Measurements from ENCODE around the gene RSAD2. TPM values are rescaled to one million over a fixed set of nuclear protein-coding genes. Genes with fewer than 3 reads are reported as not detected.

The RSAD2 gene
- total RNA-seq, 3 donors from 2014 or later = 0.33 to 4.8 (median 2.9) TPM

GRCh38 chr2:6845312-6845711 lies 32.3 kb upstream of the RSAD2 start:
- no peak for DNase-seq (ENCODE audit: low spot score in 2 of 2)
- intact Hi-C loops (cut with DNase I; ENCODE audit: low total_unique reads) = no loop called here
- Histone ChIP-seq H3K4me3 (no peak overlapping the region), H3K9me3 (peaks cover 65 to 99% of the 10 kb centered on the region in 2 donors), H3K27ac (no peak overlapping the region), H3K27me3 (no peaks in the 10 kb centered on the region), H3K4me1 (no peaks in the 10 kb centered on the region), H3K36me3 (peaks cover 9% of the 10 kb centered on the region)
- TF ChIP-seq POLR2AphosphoS5 (IDR thresholded peaks at IDR 0.05) (no peak), CTCF (IDR thresholded peaks at IDR 0.05) (no peak), POLR2A (IDR thresholded peaks at IDR 0.05) (no peak)

- intact Hi-C loops (cut with DNase I; ENCODE audit: low total_unique reads) = no loop called here
- H3K9me3 ChIP-seq = peaks cover 65 to 95% of the 10 kb centered on the region in 2 donors
- H3K27ac ChIP-seq = no peak overlapping the region
- TF ChIP-seq POLR2A (IDR thresholded peaks at IDR 0.05) (no peak), CTCF (IDR thresholded peaks at IDR 0.05) (no peak), POLR2AphosphoS5 (IDR thresholded peaks at IDR 0.05) (no peak)
- no peak overlapping the region for H3K4me3 ChIP-seq
- H3K36me3 ChIP-seq = peaks cover 9% of the 10 kb centered on the region
- no peak for DNase-seq (ENCODE audit: low spot score in 2 of 2)
- no peaks in the 10 kb centered on the region for H3K4me1 ChIP-seq
- H3K27me3 ChIP-seq = no peaks in the 10 kb centered on the region
These were observed 31.7 kb upstream of the RSAD2 start for GRCh38 chr2:6845903-6846302.

GRCh38 chr2:6846540-6846939 lies 31.0 kb upstream of the RSAD2 start:
- no peak overlapping the region for H3K27ac ChIP-seq
- H3K4me1 ChIP-seq = no peaks in the 10 kb centered on the region
- no peak for TF ChIP-seq CTCF (IDR thresholded peaks at IDR 0.05)
- TF ChIP-seq POLR2AphosphoS5 (IDR thresholded peaks at IDR 0.05) = no peak
- TF ChIP-seq POLR2A (IDR thresholded peaks at IDR 0.05) = no peak
- no peaks in the 10 kb centered on the region for H3K27me3 ChIP-seq
- H3K4me3 ChIP-seq = no peak overlapping the region
- peaks cover 65 to 88% of the 10 kb centered on the region in 2 donors for H3K9me3 ChIP-seq
- intact Hi-C loops (cut with DNase I; ENCODE audit: low total_unique reads) = no loop called here
- no peak for DNase-seq (ENCODE audit: low spot score in 2 of 2)
- peaks cover 9% of the 10 kb centered on the region for H3K36me3 ChIP-seq

- Histone ChIP-seq H3K27ac (no peak overlapping the region), H3K4me3 (no peak overlapping the region), H3K9me3 (peaks cover 61 to 87% of the 10 kb centered on the region in 2 donors), H3K36me3 (peaks cover 9% of the 10 kb centered on the region), H3K27me3 (no peaks in the 10 kb centered on the region), H3K4me1 (no peaks in the 10 kb centered on the region)
- TF ChIP-seq CTCF (IDR thresholded peaks at IDR 0.05) (no peak), POLR2AphosphoS5 (IDR thresholded peaks at IDR 0.05) (no peak), POLR2A (IDR thresholded peaks at IDR 0.05) (no peak)
- no peak for DNase-seq (ENCODE audit: low spot score in 2 of 2)
- intact Hi-C loops (cut with DNase I; ENCODE audit: low total_unique reads) = no loop called here
These were observed 30.5 kb upstream of the RSAD2 start for GRCh38 chr2:6846967-6847681.

GRCh38 chr2:6852195-6852594 lies 25.4 kb upstream of the RSAD2 start:
- H3K4me1 ChIP-seq = no peaks in the 10 kb centered on the region
- DNase-seq (ENCODE audit: low spot score in 2 of 2) = no peak
- intact Hi-C loops (cut with DNase I; ENCODE audit: low total_unique reads) = loop anchor here (2.0 kb wide), 1 partner anchor 67 kb away; no protein-coding TSS in a partner anchor
- H3K27ac ChIP-seq = no peak overlapping the region
- peaks cover 15 to 38% of the 10 kb centered on the region in 2 donors for H3K9me3 ChIP-seq
- H3K36me3 ChIP-seq = peaks cover 9% of the 10 kb centered on the region
- H3K27me3 ChIP-seq = no peaks in the 10 kb centered on the region
- TF ChIP-seq POLR2AphosphoS5 (IDR thresholded peaks at IDR 0.05) = no peak
- TF ChIP-seq POLR2A (IDR thresholded peaks at IDR 0.05) = no peak
- TF ChIP-seq CTCF (IDR thresholded peaks at IDR 0.05) = no peak
- H3K4me3 ChIP-seq = no peak overlapping the region

All from breast epithelium (tissue), 4 donors.